ENCODE data around the gene GPR162. TPM values are rescaled to one million over a fixed set of nuclear protein-coding genes. Genes with fewer than 3 reads are reported as not detected.

Gene GPR162
- polyA plus RNA-seq, 1 donor = 25.8 TPM

GRCh38 chr12:6822426-6823135, 960 bp downstream of the GPR162 start:
- no peak for DNase-seq

DNA sequence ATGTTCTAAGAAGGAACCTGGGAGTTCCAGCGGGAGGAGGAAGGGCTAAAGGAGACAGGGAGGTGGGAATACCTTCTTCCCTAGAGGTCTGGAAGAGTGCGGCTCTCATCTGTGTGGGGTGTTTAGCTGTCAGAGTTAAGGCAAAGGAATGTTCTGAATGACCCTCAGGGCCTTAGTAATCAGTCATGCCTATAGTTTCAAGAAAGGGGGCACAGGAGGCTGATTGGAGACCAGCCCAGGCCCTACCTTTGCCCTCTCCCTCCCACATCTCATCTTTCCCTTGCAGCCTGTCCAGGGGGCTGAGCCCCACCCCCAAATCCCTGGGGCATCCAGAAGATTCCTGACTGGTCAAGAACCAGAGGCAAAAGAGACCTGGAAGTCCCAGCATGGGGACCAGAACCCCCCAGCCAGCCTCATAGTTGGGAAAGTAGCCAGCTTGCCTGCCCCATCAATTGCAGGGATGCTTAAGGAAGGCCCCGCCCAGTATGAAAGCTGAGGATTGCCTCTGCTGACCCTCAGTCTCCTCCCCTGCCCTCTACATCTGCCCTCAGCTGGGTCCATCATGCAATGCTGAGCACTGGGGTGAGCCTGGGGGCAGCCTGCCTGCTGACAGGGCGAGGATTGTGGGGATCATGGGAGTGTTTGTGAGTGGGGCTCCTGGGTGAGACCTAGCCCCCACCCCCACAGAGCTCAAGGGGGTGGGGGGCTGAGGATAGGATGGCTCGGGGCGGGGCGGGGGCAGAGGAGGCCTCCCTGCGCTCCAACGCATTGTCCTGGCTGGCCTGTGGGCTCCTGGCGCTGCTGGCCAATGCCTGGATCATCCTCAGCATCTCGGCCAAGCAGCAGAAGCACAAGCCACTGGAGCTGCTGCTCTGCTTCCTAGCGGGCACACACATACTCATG, 1.8 kb downstream of the GPR162 start:
- no peak for DNase-seq

DNA sequence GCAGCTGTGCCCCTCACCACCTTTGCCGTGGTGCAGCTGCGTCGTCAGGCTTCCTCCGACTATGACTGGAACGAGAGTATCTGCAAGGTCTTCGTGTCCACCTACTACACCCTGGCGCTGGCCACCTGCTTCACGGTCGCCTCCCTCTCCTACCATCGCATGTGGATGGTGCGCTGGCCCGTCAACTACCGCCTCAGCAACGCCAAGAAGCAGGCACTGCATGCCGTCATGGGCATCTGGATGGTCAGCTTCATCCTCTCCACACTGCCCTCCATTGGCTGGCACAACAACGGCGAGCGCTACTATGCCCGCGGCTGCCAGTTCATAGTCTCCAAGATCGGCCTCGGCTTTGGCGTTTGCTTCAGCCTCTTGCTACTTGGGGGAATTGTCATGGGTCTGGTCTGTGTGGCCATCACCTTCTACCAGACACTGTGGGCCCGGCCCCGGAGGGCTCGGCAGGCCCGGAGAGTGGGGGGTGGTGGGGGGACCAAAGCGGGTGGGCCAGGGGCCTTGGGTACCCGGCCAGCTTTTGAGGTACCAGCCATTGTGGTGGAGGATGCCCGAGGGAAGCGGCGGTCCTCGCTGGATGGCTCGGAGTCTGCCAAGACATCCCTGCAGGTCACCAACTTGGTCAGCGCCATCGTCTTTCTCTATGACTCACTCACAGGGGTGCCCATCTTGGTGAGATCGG, 2.6 kb downstream of the GPR162 start:
- no peak for DNase-seq

GRCh38 chr12:6824901-6825381, 3.3 kb downstream of the GPR162 start:
- DNase-seq = no peak

GRCh38 chr12:6825398-6826124, 3.9 kb downstream of the GPR162 start:
- peak; percentile 88 for DNase-seq

GRCh38 chr12:6826125-6826733, 4.6 kb downstream of the GPR162 start:
- DNase-seq = no peak

- DNase-seq = no peak
Measured at GRCh38 chr12:6826734-6827436, 5.3 kb downstream of the GPR162 start.

- peak; percentile 87 for DNase-seq
Measured at GRCh38 chr12:6827437-6827911, 5.9 kb downstream of the GPR162 start.

- no peak for DNase-seq
Measured at GRCh38 chr12:6827982-6828780, 6.6 kb downstream of the GPR162 start, which contains the start of gene P3H3. P3H3 (plus strand) TSS chr12:6828407; CDS start chr12:6828441, 34 bp downstream.

- DNase-seq = no peak
Measured at GRCh38 chr12:6828781-6829535, 7.3 kb downstream of the GPR162 start.

DNA sequence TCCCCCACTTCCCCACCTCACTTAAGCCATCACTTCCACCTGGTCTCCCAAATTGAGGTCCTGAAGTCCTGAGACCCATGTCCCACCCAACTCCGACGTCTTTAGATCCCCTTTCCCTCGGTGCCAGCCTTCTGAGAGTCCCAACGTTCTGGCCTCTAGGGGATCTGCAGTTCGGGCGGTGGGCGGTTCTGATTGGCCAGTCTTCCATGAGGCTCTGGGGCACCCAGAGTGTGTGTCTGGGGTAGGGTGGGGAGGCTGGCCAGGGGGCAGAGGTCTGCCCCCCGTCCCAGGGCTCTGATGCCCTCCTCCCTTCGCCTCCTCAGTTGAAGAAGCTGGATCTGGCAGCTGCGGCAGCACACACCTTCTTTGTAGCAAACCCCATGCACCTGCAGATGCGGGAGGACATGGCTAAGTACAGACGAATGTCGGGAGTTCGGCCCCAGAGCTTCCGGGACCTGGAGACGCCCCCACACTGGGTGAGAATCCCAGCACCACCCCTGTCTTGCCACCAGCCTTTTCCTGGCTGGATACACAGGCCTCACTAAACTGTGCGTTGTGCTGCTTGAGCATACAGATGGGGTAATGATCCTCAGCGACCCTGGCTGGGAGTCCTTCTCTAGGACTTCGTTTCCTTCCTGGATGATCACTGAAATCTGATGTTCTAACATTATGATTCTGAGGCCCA, 8.1 kb downstream of the GPR162 start:
- DNase-seq = no peak

GRCh38 chr12:6830286-6830890, 8.8 kb downstream of the GPR162 start:
- no peak for DNase-seq

GRCh38 chr12:6830999-6831398, 9.4 kb downstream of the GPR162 start:
- DNase-seq = no peak

- DNase-seq = no peak
Measured at GRCh38 chr12:6831450-6831995, 9.9 kb downstream of the GPR162 start.

DNA sequence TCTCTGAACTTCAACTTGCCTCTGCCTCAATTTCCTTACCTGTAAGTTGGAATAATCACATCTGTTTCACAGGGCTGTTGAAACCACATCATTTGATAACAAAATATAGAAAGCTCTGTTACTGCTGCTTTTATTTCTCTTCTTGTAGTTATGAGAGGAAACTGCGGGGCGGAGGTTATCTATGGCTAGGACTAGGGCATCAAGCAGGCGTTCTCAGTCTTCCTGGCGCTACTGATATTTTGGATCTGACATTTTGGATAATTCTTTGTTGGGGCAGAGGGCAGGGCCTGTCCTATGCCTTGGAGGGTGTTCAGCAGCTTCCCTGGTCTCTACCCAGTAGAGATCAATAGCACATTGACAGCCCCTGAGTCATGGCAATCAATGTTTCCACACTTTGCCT, 10.5 kb downstream of the GPR162 start:
- no peak for DNase-seq

GRCh38 chr12:6833189-6833890, 11.7 kb downstream of the GPR162 start:
- no peak for DNase-seq

- no peak for DNase-seq
Measured at GRCh38 chr12:6834254-6834653, 12.6 kb downstream of the GPR162 start.

Measured in left kidney (tissue), 2 donors.